Activated naive CD4-positive, alpha-beta T cell treated with anti-CD3 and anti-CD28 coated beads, Interleukin-2, amount 50 U/mL, for 16 hours (primary cell): Measurements from ENCODE around the gene TTLL1.
"Not testable (repeated sequence)": the region's sequence is repeated elsewhere in the genome, so short reads cannot be mapped to it uniquely, and the experiment has no call there.

Experiments used
- DNase-seq: peaks from one replicate; pipeline ENCODE4 v3.0.0-alpha.2; 2020

TTLL1 gene

DNA sequence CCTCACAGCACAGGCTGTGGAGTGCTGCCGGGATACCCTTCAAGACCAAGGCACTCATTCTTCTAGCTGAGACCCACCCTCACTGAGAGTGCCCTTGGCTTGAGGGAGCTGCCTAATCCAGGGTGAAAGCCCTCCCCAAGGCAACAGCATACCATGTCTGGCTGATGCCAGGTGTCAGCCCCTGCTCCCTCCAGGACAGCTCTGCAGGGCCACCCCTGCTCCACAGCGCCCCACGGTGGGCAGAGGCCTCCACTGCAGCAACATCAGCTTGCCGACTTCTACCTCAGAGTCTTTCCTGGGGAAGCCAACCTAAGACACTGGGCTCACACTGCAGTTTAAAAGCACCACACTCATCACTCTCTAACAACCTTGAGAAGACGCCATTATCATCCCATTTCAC is 29.0 kb downstream of the TTLL1 start:
- peak; percentile 38 for DNase-seq

GRCh38 chr22:43057641-43058040 is 31.6 kb downstream of the TTLL1 start:
- DNase-seq = no peak

GRCh38 chr22:43053176-43053575 is 36.0 kb downstream of the TTLL1 start:
- no peak for DNase-seq

DNA sequence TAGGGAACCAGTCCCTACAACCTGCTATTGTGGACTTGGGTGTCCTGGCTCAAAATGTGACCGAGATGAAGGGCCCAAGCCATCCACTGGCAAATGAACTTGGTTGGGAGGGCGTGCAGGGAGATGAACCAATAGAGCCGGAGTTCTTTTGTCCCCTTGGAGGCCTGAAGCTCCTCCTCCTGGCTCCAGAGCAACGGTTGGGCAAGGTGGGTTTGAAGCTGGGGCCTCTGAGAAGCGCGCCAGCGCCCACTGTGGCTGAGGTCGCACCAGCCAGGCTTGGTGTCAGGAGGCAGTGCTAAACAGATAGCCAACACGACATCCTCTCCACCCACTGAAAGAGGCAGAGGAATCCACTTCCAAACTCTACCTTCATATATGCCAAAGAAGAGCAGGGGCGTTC is 38.2 kb downstream of the TTLL1 start:
- no peak for DNase-seq

DNA sequence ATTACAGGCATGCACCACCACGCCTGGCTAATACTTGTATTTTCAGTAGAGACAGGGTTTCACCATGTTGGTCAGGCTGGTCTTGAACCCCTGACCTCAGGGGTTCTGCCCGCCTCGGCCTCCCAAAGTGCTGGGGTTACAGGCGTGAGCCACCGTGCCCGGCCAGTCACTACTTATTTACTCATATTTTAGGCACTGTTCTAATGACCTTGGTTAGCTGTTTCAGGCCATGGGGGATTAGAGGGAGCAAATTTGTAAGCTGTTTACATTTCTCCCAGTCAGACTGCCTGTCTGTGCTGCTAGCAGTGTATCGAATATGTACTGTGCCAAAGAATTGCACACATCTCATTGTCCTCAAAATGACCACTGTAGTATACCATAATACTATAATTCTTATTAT is 41.6 kb downstream of the TTLL1 start:
- no peak for DNase-seq

DNA sequence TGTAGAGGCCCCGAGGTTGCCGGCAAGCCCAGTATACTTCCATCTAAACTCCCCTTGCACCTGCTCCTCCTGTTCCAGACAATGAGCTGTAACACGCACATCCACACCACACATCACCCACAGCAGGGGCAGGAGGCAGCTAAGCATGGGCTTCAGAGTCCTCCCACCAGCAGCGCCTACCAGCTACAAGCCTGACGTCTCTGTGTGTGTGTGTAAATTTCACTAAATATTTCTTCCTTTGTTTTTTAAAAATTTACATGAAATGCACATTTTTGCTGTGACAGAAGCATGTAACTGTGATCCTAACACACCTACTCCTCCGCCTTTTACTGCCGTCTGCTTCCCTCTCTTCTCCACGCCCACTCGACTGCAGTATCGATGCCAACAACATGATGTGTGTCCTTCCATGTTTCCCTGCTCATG is 44.9 kb downstream of the TTLL1 start:
- no peak for DNase-seq

- no peak for DNase-seq
These were observed 47.0 kb downstream of the TTLL1 start for GRCh38 chr22:43042101-43042780.

GRCh38 chr22:43039800-43040199 is 49.4 kb downstream of the TTLL1 start:
- no peak for DNase-seq

DNA sequence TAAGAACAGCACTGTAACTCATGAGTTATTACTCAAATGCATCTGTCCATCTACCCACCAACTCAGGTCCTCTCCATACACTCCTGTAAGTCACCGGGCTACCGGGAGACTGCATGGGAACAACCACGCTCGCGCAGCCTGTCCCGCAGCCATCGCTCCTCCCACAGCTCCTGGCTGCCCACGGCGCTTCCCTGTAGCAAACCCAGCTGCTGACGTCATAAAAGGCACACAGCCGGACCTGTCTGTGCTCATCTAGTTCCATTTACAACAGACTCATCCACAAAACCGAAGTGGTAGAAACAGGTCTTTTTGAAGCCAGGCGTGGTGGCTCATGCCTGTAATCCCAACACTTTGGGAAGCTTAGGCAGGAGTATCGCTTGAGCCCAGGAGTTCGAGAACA is 50.9 kb downstream of the TTLL1 start:
- no peak for DNase-seq

- DNase-seq = no peak
These were observed 52.8 kb downstream of the TTLL1 start for GRCh38 chr22:43036282-43036829.

- DNase-seq = no peak
These were observed 53.9 kb downstream of the TTLL1 start for GRCh38 chr22:43035250-43035649.

- DNase-seq = no peak
These were observed 57.6 kb downstream of the TTLL1 start for GRCh38 chr22:43031617-43032016.

DNA sequence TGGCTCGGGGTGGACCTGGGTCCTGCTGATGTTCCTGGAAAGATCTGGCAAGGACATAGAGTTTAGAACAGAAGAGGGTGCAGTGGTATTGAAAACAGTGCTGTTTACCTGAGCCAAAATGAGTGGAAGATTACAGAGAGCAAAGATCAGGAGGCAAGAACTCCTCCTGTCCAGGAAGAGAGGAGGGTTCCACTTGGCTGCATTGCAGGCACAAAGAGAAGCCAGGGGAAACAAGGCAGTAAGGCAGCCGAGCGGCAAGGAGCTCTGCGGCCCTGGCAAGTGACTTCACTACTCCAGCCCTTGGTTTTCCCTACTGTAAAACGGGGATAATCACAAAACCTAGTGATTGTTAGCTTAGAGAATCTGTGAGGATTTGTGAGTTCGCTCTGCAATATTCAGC is 70.6 kb downstream of the TTLL1 start:
- DNase-seq = no peak

DNA sequence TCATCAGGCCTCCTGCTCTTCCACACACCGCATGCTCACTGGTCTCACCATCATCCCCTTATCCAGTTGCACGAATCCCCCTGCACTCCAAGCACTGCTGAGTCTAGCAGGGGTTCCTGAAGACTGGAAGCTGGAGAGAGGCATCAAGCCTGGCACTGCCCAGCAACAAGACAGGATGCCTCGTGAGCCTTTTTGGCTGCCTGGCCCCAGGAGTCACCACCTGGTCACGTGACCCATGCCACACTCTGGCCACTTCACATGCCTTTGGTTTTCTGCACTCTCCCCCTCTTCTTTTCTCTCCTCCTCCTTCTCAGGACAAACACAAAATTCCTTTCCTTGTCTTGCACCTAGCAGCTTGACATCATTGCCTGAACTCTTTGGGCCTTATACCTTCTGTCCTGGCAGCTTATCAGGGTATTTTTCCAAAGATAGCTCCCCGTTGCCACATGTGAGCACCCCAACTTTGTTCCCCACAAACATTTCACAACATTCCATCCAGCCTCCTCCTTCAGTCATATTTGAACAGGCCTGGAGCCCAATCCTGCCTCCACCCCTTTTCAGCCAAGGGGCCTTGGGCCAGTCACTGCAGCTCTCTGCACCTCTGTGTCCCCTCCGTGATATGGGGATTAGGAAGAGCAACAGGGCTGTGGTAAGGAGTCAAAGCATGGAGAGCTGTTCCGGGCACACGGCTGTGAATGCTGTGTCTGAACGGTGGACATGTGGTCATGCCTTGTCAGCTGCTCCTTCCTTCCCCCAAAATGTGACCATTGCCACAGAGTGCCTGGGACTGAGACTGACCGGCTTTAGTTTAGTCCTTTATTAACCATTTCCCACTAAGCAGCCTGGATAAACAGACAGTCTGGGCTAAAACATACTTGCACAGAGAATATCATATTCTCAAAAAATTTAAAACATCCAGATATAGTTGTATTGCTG is 71.4 kb downstream of the TTLL1 start:
- no peak for DNase-seq

- DNase-seq = not testable (repeated sequence)
These were observed 73.0 kb downstream of the TTLL1 start for GRCh38 chr22:43016150-43016549.

DNA sequence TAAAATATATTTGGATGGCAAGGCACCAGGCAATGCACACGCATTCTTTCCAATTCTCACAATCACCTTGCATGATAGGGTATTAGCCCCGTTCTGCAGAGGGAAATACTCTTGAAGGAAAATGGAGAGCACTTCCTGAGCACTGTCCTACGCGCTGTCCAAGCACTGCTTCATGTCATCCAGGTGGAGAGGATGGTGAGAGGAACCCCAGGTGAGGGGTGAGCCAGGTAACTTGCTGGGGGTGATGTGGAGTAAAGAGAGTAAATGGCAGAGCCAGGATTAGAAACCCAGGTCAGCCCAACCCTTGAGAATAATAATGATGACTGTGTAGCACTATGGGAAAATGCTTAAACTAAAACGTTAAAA is 73.5 kb downstream of the TTLL1 start:
- DNase-seq = no peak

DNA sequence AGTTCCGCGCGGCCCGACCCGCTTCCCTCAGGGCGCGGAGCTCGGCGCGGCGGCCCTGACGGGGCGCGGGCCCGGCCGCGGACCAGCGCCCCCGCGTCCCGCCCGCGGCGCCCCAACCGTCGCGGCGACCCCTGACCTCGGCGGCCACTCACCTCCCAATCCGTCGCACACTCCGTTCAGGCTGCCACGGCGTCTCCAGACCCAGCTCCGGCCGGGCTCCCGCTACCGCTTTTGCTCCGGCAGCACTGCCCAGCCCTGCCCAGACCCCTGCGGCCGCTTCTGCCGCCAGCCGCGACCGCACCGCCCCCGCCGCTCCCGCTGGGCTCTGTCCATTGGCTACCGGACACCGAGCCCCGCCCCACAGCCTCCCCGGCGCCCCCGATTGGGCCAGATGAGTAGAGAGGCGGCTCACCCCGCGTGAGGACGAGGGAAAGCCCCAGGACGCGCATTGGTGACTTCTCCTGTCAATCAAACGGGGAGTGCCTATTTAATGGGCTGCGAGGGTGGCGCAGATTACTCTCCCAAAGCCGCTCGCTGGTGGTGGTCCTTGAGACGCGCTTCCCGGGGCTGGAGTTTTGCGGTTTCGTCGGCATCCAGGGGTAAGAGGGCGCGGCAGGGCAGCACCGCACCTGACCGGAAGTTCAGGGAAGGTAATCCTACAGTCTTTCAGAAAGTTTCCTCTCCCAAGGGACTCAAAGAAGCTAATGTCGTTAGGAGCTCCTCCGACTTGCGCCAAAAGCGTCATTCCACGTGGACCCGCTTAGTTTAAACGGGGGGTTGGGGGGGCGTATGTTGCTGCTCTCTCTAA is 74.1 kb downstream of the TTLL1 start, which contains the start of gene PACSIN2:
PACSIN2 (minus strand) TSS at position 281 of the 808 bp plus-strand sequence. CDS start 103,069 bp downstream, outside the sequence.
- DNase-seq = peak; percentile 99

DNA sequence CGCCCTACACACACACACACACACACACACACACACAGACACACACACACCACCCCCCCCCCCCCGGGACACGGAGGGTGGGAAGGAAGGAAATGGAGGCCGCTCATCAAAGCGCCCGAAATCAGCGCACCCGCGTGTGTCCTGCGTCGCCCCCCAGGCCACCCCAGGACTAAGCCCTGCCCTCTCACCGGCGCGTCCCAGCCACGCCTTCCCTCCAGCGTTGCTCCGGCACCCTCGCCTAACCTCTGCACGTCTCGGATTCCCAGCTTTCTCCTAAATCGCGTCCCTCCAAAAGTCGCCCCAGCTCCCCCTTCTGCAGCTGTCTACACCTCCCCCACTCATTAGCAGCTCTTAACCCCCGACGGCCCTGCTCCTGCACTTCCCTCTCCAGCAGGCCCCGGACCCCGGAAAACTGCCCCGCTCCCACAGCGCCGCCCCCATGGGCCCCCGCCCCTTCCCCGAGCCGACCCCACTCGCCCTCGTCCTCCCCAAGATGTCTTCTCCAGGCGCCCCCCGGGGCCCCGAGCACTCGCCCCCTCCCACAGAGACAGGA is 74.8 kb downstream of the TTLL1 start:
- DNase-seq = peak; percentile 27

- DNase-seq = no peak
These were observed 75.6 kb downstream of the TTLL1 start for GRCh38 chr22:43013355-43014315.

GRCh38 chr22:43012390-43012789 is 76.8 kb downstream of the TTLL1 start:
- DNase-seq = no peak

- no peak for DNase-seq
These were observed 78.1 kb downstream of the TTLL1 start for GRCh38 chr22:43011079-43011478.
